ENCODE measurements around the gene NUMBL.

NUMBL gene

GRCh38 chr19:40688987-40689338 is 1.5 kb downstream of the NUMBL start:
- no peak for DNase-seq

GRCh38 chr19:40688309-40688708 is 2.1 kb downstream of the NUMBL start:
- no peak for DNase-seq

- DNase-seq: no peak
Measured at GRCh38 chr19:40687525-40688016, 2.9 kb downstream of the NUMBL start.

- DNase-seq: no peak
Measured at GRCh38 chr19:40686882-40687524, 3.4 kb downstream of the NUMBL start.

DNA sequence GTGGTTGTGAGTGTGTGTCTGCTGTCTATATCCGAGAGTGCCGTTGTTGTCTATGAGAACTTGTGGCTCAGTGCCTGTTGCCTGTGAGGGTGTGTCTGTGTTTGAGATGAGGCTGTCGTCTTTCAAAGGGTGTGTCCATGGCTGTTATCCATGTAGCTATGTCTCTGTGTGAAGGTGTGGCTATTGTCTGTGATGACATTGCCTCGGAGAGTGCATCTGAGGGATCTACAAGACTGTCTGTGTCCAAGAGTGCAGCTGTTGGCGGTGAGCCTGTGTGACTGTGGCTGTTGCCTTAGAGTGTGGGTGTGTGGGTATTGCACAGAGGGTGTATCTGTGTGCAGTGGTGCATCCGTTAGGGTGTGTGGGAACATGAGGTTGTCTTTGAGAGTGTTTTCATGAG is 4.9 kb downstream of the NUMBL start:
- DNase-seq: no peak

GRCh38 chr19:40685016-40685526 is 5.4 kb downstream of the NUMBL start:
- no peak for DNase-seq

DNA sequence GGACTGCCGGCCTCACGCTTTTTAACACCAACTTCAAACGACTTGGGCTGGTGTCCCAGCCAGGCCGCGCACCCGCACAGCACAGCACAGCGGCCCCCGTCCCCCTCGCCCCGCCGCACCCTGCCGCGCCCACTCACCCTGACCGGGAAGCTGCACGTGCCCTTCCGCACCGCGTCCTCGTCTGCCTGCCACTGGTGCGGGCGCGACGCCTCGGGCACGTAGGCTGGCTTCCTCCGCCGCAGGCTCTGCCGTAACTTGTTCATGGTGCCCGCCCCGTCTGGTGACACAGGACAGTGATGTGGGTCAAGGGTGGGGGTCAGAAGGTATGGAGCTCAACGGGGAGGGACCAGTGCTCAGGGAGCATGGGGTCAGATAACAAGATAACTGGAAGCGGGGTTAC is 6.2 kb downstream of the NUMBL start:
- no peak for DNase-seq

GRCh38 chr19:40683437-40683836 is 7.0 kb downstream of the NUMBL start:
- DNase-seq: no peak

DNA sequence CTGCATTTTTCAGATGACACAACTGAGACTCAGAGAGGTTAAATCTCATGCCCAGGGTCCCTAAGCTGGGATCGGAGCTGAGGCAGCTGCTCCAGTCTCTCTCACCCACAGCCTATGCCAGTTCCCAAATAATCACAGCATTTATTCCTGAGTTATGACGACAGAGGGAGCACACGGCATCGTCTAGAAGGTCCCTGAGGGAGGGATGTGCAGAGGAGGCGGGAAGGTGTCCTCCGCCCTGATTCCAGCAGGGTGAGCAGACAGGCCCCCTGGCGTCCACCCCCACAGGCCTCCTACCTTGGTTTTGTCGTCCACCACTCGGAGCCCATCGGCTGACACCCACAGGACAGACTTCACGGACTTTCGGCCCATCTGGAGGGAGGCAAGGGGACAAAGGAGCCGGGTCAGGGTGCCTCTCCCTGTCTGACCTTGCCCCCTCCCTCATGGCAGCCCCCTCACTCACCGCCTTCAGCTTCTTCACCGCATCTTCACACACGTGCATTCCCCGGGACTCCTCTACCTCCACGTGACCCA is 8.0 kb downstream of the NUMBL start:
- DNase-seq: no peak

- DNase-seq: no peak
Measured at GRCh38 chr19:40681039-40681438, 9.4 kb downstream of the NUMBL start.

DNA sequence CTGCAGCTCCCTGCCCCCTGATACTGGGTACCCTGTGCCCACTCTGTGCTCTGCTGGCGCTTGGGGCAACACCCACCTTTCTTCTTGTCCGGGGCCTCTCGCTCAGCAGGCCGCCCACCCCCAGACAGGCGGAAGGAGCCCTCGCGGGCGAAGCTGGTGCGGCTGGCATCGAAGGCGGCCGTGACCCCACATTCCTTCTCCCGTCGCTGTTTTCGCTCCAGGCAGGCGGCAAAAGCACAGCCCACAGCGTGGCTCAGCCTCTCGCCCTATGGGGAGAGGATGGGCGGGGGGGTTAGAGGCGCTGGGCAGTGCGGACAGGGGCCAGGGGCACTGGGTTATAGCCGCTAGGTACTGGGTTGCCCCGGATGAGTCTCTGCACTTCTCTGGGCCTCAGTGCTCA is 13.3 kb downstream of the NUMBL start:
- DNase-seq: no peak

DNA sequence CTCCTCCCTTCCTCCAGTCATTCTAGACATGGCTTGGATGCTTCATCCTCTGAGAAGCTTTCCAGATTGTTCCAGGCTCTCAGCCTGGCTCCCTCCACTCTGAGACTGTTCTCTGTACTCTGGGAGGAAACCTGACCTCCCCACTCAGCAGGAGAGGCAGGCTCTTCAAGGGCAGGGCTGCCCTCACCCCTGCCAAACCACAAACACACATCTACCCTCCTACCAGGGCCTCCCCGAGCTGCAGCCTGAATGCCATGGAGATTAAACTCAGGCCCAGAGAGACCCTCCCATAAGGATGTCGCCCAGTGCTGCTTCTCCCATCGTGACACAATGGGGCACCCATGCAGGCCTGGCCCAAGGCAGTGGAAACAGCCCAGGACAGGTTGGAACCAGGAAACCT is 16.2 kb downstream of the NUMBL start:
- no peak for DNase-seq

GRCh38 chr19:40673397-40673796 is 17.1 kb downstream of the NUMBL start:
- no peak for DNase-seq

- DNase-seq: no peak
Measured at GRCh38 chr19:40672573-40673299, 17.7 kb downstream of the NUMBL start.

GRCh38 chr19:40672038-40672437 is 18.4 kb downstream of the NUMBL start:
- no peak for DNase-seq

DNA sequence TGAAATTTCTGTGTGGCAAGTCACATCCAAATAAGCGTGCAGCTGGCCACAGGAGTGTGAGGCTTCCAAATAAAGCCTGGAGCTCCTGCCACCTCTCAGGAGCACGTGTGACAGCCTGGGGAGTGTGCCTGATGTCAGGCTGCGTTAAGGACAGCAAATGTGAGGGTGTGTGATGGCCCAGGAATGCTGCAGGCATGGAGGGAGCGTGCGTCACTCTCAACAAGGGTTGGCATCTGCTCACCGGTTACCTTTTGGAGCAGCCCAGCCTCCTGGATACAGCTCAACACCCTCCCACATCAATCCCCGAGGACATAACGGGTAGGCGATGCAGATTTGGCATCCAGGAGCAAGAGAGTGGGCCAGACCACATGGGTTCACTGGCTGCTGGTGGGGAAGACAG is 19.0 kb downstream of the NUMBL start:
- no peak for DNase-seq

DNA sequence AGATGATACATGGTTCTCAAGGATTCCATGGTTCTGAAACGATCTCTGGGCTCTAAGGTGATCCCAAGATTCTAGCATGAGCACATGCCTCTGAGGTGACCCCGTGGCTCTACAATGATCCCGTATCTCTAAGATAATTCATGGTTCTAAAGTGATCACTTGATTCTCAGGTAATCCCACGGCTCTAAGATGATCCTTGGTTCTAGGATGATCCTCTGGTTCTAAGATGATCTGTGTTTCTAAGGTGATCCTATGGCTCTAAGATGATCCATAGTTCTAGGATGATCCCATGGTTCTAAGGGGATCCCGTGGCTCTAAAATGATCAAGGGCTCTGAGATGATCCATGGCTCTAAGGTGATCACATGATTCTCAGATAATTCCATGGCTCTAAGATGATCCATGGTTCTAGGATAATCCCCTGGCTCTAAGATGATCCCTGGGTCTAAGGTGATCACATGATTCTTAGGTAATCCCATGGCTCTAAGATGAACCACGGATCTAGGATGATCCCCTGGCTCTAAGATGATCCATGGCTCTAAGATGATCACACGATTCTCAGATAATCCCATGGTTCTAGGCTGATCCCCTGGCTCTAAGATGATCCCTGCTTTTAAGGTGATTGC is 21.3 kb downstream of the NUMBL start:
- no peak for DNase-seq

DNA sequence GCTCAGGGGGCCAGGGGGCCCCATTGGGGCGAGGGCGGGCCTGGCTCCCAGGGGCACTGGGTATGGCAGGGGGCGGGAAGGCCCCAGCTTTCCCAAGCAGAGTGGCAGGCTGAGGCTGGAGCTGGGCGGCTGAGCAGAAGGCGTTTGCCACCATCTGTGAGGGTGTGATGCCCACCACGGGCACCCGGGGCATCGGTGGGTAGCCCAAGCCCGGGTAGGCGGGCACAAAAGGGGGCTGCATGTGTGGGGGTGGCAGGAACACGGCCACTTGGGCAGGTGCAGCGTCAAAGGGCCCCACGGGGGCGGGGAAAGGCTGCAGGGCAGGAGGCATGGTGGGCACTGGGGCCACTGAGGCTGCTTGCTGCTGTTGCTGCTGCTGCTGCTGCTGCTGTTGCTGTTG is 22.8 kb downstream of the NUMBL start:
- DNase-seq: no peak

DNA sequence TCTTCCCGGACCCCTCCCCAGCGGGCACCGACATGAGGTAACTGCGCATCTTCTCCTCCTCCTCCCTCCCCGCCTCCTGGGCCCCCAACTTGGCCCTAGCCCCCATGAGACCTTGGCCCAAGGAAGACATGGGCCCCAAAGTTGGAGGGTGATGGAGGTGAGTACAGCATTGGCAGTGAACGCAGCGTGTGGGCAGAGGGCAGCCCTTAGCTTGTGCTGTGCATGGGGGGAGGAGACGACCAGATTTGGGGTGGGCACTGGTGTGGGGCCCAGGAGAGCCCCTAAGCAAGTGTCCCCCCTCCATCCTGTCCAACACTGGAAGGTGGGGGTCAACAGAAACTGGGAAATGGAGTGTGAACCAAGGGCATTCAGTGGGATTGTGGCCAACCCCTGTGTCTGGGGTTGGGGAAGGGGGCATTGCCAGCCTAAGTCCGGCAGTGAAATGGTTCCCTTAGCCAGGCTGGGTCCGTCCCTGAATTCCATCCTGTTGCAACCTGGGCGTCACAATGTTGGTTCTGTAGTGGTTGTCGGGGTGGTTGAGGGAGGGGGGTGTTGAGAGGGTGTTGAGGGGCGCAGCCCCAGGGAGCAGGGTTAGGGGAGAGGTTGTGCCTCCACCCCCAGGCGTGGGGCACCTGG is 23.5 kb downstream of the NUMBL start:
- DNase-seq: no peak

DNA sequence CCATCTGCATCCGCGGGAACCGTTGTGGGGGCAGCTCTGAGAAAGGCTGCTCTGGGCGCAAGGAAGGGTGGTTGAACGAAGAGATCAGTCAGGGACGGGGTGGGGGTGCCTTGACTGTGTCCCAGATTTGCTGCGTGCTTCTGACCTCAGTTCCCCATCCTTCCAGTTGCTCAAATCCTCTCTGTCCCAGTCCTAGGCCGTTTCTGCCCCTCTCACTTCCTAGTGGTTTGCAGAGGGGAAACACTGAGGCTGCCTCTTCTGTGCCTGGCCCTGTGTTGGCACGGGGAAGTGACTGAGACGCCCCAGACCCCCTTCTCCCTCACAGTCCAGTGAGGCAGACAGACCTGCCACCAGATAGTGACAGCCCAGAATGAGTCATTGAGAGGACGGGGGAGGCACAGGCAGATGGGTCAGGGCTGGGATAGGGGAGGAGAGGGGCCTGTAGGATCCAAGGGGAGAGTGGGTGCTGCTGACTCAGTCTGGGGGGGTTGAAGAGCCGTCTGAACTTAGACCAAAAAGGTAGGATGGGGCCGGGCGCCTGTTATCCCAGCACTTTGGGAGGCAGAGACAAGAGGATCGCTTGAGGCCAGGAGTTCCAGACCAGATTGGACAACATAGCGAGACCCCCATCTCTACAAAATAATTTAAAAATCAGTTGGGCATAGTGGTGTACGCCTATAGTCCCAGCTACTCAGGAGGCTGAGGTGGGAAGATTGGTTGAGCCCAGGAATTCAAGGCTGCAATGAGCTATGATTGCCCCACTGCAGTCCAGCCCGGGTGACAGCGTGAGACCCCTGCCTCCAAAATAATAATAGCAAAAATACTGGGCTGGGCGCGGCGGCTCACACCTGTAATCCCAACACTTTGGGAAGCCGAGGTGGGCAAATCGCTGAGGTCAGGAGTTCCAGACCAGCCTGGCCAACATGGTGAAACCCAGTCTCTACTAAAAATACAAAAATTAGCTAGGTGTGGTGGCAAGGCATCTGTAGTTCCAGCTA is 26.5 kb downstream of the NUMBL start:
- no peak for DNase-seq

DNA sequence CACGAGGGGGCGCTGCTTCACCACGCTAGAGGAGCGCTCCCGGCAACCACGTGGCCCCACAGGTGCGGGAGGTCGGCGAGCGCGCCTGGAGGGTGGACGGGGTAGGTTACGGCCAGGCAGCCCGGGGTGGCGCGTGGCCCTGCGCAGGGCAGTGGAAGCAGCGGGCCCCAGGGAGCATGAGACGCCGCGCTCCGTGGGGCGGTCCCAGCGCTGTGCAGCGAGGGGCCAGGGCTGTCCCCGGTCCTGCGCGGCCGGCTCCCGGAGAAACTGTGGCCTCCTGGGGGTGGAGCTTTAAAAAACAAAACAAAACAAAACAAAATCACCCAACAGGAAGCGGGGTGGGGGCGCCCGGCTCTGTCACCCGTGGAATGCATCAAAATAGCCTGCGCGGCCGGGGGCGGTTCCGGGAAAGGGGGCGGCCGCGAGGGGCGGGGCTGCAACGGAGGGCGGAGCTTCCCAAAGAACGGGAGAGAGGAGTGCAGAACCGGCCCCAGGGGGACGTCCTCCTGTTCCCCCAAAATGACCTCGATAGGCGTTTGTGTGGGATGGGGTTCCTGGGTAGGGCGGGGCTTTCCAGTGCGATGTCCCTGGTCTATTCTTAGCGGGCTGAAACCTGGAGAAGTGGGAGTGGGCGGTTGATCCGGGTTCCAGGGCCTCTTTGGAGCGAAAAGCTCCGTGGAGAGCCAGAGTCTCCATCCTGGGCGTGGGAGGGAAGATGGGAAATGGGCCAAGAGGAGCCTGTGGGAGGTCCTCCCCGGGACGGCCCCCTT is 27.3 kb downstream of the NUMBL start:
- DNase-seq: peak; percentile 93 to 94 (median 94)

Measured in activated naive CD4-positive, alpha-beta T cell (primary cell).